DOHH2 (cell line): ENCODE results near the gene TSPAN14.

Source experiments
- CTCF ChIP-seq: fragments of 200-600 bp; sonication (generic); IDR thresholded peaks from one replicate; pipeline ENCODE4 v1.5.1; 2014; ENCODE audit warnings: antibody characterized with exemption, mild to moderate bottlenecking, low read depth, low read length; ENCODE audit not compliant: poor library complexity, severe bottlenecking
- EZH2phosphoT487 ChIP-seq: fragments of 200-600 bp; sonication (generic); IDR thresholded peaks from 2 replicates; pipeline ENCODE4 v1.6.1; 2017; ENCODE audit warnings: borderline replicate concordance, mild to moderate bottlenecking, antibody characterized with exemption, low read length, moderate library complexity, mixed read lengths

- TF ChIP-seq CTCF (no peak), EZH2phosphoT487 (no peak)
Observed at GRCh38 chr10:80528901-80529300, 74.8 kb downstream of the TSPAN14 start.
